PC-3 (cell line): ENCODE data around the gene UBE2S.

Source experiments
- CTCF ChIP-seq: fragments of 300-600 bp; sonication (generic); conservative IDR thresholded peaks from 2 replicates; pipeline ENCODE4 v1.5.1; 2017; ENCODE audit warnings: antibody characterized with exemption, low read depth, mild to moderate bottlenecking, low read length
- EZH2 ChIP-seq: fragments of 300-600 bp; sonication (generic); IDR thresholded peaks from one replicate; pipeline ENCODE4 v1.6.1; 2017; ENCODE audit warnings: antibody characterized with exemption, mild to moderate bottlenecking, low read length; ENCODE audit not compliant: unreplicated experiment
- EZH2phosphoT487 ChIP-seq: fragments of 300-600 bp; sonication (generic); IDR thresholded peaks from 2 replicates; pipeline ENCODE4 v1.6.1; 2018; ENCODE audit warnings: mild to moderate bottlenecking, antibody characterized with exemption, low read length, borderline replicate concordance

DNA sequence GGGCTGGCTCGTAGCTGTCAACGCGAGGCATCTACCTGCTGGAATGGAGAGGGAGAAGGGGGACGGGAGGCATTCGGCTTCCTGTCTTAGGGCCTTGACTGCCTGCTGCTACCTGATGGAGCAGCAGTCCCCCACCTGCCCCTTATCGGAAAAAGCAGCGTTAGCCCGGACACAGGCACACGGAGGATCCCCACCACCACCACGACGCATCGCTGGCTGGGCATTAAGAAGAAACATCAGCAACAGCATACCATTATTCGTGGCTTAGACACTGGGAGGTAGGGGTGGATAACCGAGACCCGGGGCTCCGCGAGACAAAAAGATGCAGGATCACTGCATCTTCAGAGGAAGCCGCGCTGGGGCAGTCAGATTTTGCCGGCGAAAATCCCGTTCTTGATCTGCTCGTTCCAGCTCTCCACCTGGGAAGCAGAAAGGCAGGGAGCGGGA lies 54.2 kb downstream of the UBE2S start:
- TF ChIP-seq CTCF (no peak), EZH2phosphoT487 (no peak), EZH2 (no peak)
